NCI-H748 (cell line): Measurements from ENCODE around the gene TRAFD1.

ENCODE experiments used
- DNase-seq: peaks from one replicate; lab custom pipeline; 2025; ENCODE audit not compliant: unreplicated experiment; lab: John Stamatoyannopoulos, UW

Gene TRAFD1

GRCh38 chr12:112175361-112176155 is 50.2 kb downstream of the TRAFD1 start:
- no peak for DNase-seq

DNA sequence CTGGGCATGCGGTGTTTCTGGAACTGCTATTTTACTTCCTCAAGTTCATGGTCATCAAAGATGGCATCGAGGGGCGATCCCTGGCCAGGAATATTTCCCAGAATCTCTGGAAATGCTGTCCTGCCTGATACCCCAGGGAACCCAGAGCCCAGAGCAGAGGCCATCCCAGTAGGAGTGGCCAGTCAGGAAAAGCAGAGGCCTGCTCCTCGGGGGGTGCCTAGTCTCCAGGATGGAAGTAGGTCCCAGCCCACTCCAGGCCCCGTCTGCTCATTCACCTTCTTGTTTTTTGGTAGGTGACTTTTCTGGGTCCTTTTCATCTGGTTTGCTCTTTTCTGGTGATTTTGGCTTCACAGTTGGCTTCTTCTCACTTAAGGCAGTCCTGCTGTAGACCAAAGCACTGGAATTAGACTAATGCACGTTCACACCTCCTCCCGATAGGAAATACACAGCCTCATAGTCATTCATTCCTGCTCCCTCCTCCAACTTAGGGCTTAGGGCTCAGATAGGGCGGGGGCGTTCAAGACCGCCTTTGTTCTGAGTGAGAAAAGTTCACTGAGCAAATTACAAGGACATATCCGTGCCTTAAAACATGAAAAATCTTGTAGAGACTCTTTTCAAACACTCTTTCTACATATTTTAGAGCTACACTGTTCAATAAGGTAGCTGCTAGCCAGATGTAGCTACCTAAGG is 51.1 kb downstream of the TRAFD1 start:
- DNase-seq = no peak

DNA sequence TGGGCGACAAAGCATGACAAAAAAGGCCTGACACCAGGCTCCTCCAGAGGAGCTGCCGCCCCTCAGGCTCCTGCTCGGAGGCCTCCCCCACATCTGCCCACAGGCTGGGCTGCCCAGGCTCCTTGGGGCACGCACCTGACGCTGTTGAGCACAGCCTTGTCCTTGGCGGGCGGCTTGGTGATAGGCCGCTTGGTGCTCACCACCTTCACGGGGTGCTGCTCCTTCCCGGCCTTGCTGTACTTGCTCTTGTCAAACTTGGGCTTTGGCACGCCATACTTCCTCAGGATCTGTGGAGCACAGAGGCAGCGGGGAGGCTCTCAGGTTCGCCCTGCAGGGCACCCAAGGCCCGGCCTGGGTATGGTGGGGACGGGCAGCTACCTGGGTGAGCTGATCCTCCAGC is 53.4 kb downstream of the TRAFD1 start:
- DNase-seq = no peak

DNA sequence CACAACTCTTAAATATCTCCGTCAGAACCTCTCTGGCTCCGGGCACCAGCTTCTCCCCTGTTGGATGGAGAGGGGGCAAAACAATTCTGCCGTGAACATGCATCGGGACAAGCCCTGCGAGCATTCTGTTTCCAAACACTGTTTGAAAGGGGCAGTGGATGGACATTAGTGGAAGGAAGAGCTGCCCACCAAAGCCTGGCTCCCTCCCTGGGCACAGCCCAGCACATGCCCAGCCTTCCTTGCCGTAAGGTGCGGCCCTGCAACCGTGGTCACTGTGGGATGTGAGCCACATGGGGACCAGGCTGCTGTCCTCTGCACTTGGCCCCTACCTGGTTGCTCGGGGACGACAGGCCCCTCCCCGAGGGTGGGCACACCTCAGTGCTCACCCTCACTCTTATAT is 54.0 kb downstream of the TRAFD1 start:
- DNase-seq = no peak

GRCh38 chr12:112179916-112180315 is 54.6 kb downstream of the TRAFD1 start:
- DNase-seq = no peak

- no peak for DNase-seq
These were observed 55.1 kb downstream of the TRAFD1 start for GRCh38 chr12:112180422-112180821.

GRCh38 chr12:112182499-112182898 is 57.1 kb downstream of the TRAFD1 start:
- DNase-seq = no peak

DNA sequence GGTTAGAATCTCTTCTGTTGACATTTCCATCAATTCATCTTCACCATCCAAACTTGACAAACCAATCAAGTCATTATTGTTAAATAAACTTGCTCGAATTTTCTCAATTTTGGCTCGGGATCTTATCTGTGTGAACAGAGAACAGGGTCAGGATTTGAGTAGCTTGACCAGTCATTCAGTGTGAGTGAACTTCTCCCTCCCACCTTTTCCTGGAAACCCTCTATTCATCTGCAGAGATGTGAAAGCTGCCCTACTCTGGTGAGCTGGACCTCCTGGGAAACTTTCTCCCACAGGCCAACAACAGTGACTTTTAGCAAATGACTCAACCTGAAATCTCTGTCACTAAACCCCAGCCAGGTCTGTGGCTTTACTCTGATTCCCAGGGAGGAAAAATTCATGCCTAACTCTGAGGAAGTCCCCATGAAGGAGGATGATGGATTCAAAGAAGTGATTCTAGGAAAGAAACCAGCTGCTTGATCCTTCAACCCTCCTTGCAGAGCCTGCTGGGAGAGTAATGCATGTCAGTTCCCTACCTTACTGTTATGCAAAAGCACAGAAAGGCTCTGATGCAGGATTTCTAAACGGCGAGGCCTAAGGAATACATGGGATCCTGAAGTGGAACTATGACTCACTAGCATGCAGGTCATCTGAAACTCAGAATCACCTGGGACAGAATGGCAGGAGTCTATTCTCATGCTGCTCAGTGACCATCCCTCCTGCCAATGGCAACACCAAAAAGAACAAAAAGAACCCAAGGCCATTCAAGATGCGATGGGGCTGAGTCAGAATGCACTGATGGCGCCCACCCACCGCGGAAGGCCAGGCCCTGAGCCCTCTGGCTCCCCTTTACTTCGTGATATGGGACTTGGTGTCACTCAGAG is 58.0 kb downstream of the TRAFD1 start:
- no peak for DNase-seq

- DNase-seq = no peak
These were observed 58.9 kb downstream of the TRAFD1 start for GRCh38 chr12:112184056-112184887.

- no peak for DNase-seq
These were observed 59.9 kb downstream of the TRAFD1 start for GRCh38 chr12:112185093-112185923.

DNA sequence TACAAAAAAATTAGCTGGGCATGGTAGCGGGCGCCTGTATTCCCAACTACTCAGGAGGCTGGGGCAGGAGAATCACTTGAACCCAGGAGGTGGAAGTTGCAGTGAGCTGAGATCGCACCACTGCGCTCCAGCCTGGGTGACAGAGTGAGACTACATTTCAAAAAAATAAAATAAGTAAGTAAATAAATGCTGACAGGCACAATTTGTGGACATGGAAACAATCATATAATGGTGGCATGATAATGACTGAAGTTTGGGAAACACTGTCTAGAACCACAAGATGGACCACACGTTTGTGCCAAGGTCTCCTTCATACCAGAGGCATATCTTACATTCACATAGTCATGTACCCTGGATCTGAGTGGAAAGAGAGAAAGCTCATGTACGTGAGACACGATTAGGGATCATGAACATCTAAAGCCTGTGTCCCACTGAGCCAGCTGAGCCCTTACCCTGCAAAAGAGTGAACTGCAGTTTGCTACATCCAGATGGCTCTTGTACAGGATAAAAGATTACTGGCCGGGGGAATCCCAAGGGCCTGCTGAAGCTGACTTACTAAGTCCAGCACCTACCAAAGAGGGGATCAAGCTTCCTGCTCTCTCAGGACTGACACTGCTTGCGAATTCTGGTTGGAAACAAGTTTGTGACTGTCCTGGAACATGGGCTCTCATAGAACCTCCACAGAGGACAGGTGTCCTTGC is 62.9 kb downstream of the TRAFD1 start:
- no peak for DNase-seq

- DNase-seq = no peak
These were observed 65.1 kb downstream of the TRAFD1 start for GRCh38 chr12:112190231-112191025.

DNA sequence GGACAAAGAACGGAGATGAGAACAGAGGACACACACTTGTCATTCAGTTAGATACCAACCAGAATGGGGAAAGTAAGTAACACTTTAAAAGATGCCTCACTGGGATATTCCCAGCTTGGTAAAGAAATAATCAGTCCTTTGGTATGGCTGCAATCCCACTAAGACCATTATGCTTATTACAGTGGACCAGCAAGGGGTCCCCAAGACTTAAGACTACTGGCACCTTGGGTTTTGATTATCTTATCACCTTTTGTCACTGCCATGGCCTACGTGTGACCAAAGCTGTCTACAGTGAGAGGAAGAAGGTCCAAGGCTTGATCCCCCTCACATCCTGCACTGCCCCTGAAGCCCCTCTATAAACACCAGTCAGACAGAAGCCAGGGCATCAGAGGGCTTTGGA is 65.8 kb downstream of the TRAFD1 start:
- DNase-seq = no peak

GRCh38 chr12:112191840-112192321 is 66.5 kb downstream of the TRAFD1 start:
- DNase-seq = no peak

- no peak for DNase-seq
These were observed 67.1 kb downstream of the TRAFD1 start for GRCh38 chr12:112192475-112192874.

GRCh38 chr12:112194601-112195247 is 69.4 kb downstream of the TRAFD1 start:
- no peak for DNase-seq

DNA sequence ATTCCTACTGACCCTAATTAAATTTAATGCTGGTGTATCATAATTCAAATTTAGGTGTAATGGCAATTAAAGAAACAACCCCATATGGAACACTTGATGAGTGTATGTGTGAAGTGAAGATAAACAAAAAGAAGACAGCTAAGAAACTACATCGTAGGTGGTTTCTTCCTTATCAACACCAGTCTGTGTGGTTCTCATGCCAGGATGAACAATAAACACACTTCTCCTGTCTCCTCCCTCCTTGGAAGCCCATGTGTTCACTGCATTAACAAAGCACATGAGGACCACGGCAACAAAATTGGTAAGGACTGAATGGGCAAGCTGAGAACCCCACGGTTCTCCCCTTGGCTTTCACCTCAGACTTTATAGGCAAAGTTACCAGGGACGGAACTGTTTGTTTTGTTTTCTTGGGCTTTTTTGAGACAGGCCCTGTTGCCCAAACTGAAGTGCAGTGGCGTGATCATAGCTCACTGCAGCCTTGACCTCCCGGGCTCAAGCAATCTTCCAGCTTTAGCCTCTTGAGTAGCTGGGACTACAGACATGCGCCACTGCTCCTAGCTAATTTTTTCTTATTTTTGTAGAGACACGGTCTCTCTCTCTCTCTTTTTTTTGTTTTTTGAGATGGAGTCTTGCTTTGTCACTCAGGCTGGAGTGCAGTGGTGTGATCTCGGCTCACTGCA is 71.0 kb downstream of the TRAFD1 start:
- DNase-seq = no peak
